Activated T-helper 1 cell treated with anti-CD3 and anti-CD28 coated beads, Interleukin-12 subunit alpha, Interleukin-12 subunit beta, Interleukin-2, Interleukin-4 antibody, amounts not matched to agents 30 ng/mL and 10 ng/mL and 1 ng/mL, durations not matched to agents 14 hours and 24 hours and 36 hours (primary cell): ENCODE results near the gene USP44. TPM values are rescaled to one million over a fixed set of nuclear protein-coding genes. Genes with fewer than 3 reads are reported as not detected.

Experiments used
- DNase-seq: peaks from one replicate; pipeline ENCODE4 v3.0.0; 2021; ENCODE audit warnings: low spot score
- H3K27ac Mint-ChIP-seq: one replicate; pipeline ENCODE4 v1.8.0; 2021; ENCODE audit warnings: mild to moderate bottlenecking, mixed read lengths
- H3K27me3 Mint-ChIP-seq: one replicate; pipeline ENCODE4 v1.8.0; 2022; ENCODE audit warnings: mild to moderate bottlenecking, moderate library complexity, mixed read lengths; ENCODE audit not compliant: insufficient read depth
- H3K36me3 Mint-ChIP-seq: one replicate; pipeline ENCODE4 v1.8.0; 2021; ENCODE audit warnings: low read depth, mixed read lengths
- H3K4me1 Mint-ChIP-seq: one replicate; pipeline ENCODE4 v1.8.0; 2021; ENCODE audit warnings: low read depth, mixed read lengths
- H3K4me3 Mint-ChIP-seq: one replicate; pipeline ENCODE4 v1.8.0; 2021; ENCODE audit warnings: mild to moderate bottlenecking, moderate library complexity, mixed read lengths
- H3K9me3 Mint-ChIP-seq: one replicate; pipeline ENCODE4 v1.8.0; 2021; ENCODE audit warnings: mixed read lengths
- intact Hi-C: fragments of 100-400 bp; cut with micrococcal nuclease; formaldehyde crosslinking; loops from one replicate; pipeline ENCODE4 v1.15.1; 2024
- total RNA-seq: library from RNA; stranded (reverse); gene quantifications from 2 replicates; pipeline ENCODE4 v1.2.3, GENCODE V29; 2022

Gene USP44
- 3.6 and 4.4 TPM in 2 replicates for total RNA-seq

GRCh38 chr12:95551305-95551704 is at the start of gene USP44:
TSS of gene USP44 (minus strand) at chr12:95551476. CDS start at chr12:95534256, 17,220 bp downstream.
- H3K9me3 Mint-ChIP-seq, result peaks cover 7% of the 10 kb centered on the region
- peaks cover 3% of the 10 kb centered on the region for H3K36me3 Mint-ChIP-seq
- intact Hi-C loops, result loop anchor here (5.0 kb wide), 1 partner anchor 391 kb away; the partner anchor contains the start of genes AMDHD1 and CCDC38
- peak within 1 kb of the TSS; percentile 53 for H3K27ac Mint-ChIP-seq
- H3K4me3 Mint-ChIP-seq, result peak within 1 kb of the TSS; percentile 58
- DNase-seq, result no peak
- H3K27me3 Mint-ChIP-seq, result peaks cover 4% of the 10 kb centered on the region
- H3K4me1 Mint-ChIP-seq, result peaks cover 44% of the 10 kb centered on the region

- no peak for DNase-seq
- Mint-ChIP-seq H3K27me3 (peaks cover 2% of the 10 kb centered on the region), H3K9me3 (no peaks in the 10 kb centered on the region), H3K36me3 (no peaks in the 10 kb centered on the region), H3K4me3 (no peak overlapping the region), H3K4me1 (no peaks in the 10 kb centered on the region), H3K27ac (no peak overlapping the region)
- intact Hi-C loops, result no loop called here
These were observed 49.3 kb upstream of the USP44 start for GRCh38 chr12:95600567-95600966.

DNA sequence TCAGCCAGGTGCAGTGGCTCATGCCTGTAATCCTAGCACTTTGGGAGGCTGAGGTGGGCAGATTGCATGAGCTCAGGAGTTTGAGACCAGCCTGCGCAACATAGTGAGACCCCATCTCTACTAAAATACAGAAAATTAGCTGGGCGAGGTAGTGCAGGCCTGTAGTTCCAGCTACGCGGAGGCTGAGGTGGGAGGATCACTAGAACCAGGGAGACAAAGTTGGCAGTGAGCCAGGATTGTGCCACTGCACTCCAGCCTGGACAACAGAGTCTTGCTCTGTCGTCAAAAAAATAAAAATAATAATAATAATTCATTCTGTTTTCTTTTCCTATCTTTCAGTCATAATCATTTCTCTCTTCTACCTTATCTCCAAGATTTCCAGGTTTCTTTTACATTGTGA is 48.6 kb upstream of the USP44 start:
- no peak overlapping the region for H3K4me3 Mint-ChIP-seq
- intact Hi-C loops, result no loop called here
- H3K4me1 Mint-ChIP-seq, result no peaks in the 10 kb centered on the region
- H3K27me3 Mint-ChIP-seq, result peaks cover 2% of the 10 kb centered on the region
- no peaks in the 10 kb centered on the region for H3K36me3 Mint-ChIP-seq
- H3K27ac Mint-ChIP-seq, result no peak overlapping the region
- no peaks in the 10 kb centered on the region for H3K9me3 Mint-ChIP-seq
- no peak for DNase-seq

DNA sequence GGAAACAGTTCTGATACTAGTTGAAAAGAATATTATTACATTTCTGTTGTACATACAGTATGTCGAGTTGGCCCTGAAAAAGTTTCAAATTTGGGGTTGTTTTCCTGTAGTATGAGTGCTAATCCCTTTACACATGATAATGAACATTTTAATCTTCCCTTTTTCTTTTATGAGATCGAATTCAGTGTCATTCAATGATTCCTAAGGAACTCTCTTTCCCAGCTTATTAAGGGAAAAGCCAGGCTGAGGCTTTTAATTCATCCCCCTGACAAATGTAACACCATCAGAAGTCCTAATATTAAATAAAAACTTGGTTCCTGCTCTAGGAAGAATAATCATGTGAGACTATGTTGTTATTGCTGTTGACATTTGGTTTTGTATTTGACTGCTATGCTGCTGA is 42.9 kb upstream of the USP44 start:
- no peak for DNase-seq
- H3K9me3 Mint-ChIP-seq, result no peaks in the 10 kb centered on the region
- H3K27me3 Mint-ChIP-seq, result peaks cover 1% of the 10 kb centered on the region
- H3K4me1 Mint-ChIP-seq, result no peaks in the 10 kb centered on the region
- no peaks in the 10 kb centered on the region for H3K36me3 Mint-ChIP-seq
- H3K4me3 Mint-ChIP-seq, result no peak overlapping the region
- no peak overlapping the region for H3K27ac Mint-ChIP-seq
- intact Hi-C loops, result no loop called here

DNA sequence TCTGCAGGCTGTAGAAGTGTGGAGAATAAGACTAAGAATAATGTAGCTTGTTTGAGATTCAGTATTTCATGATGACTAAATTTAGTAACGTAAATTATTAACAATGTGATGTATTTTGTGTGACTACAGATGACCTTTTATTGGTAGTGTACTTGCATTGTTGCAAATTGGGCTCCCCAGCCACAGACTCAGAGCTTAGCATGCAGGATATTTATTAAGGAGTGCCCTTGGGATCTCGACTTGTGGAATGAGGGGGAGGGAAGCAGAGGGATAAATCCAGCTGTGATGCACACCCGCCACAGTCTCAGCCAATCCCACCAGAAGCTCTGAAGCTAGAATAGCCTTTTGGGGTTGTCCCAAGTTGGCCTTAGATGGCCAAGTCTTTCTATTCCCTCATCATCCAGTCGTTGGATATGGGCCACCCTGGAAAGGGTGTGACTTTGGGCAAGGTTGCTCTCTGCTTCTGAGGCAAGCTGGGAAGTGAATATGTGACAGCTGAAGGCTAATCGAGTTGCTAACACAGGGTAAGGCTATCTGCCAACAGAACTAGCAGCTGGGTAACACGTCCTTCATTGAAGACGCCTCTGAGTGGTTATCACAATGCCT is 42.1 kb upstream of the USP44 start:
- Mint-ChIP-seq H3K4me3 (no peak overlapping the region), H3K27me3 (peaks cover 4% of the 10 kb centered on the region), H3K4me1 (no peaks in the 10 kb centered on the region), H3K9me3 (no peaks in the 10 kb centered on the region), H3K36me3 (no peaks in the 10 kb centered on the region), H3K27ac (no peak overlapping the region)
- intact Hi-C loops, result no loop called here
- DNase-seq, result no peak

GRCh38 chr12:95591731-95592130 is 40.5 kb upstream of the USP44 start:
- H3K27ac Mint-ChIP-seq, result no peak overlapping the region
- H3K36me3 Mint-ChIP-seq, result no peaks in the 10 kb centered on the region
- H3K4me3 Mint-ChIP-seq, result no peak overlapping the region
- no peaks in the 10 kb centered on the region for H3K4me1 Mint-ChIP-seq
- no peaks in the 10 kb centered on the region for H3K9me3 Mint-ChIP-seq
- intact Hi-C loops, result no loop called here
- DNase-seq, result no peak
- peaks cover 4% of the 10 kb centered on the region for H3K27me3 Mint-ChIP-seq

DNA sequence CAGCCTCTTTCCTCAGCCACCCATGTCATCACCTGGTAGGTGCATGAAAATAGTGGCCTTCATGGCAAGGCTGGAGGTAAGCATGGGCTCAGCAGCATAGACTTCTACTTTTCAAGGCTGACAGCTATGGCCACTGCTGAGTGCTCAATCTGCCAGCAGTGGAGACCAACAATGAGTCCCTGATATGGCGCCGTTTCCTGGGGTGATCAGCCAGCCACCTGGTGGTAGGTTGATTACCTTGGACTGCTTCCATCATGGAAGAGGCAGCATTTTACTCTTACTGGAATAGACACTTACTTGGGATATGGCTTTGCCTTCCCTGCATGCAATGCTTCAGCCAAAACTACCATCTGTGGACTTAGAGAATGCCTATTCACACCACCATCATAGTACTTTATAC is 39.5 kb upstream of the USP44 start:
- H3K36me3 Mint-ChIP-seq, result no peaks in the 10 kb centered on the region
- no peak for DNase-seq
- no peaks in the 10 kb centered on the region for H3K9me3 Mint-ChIP-seq
- H3K27ac Mint-ChIP-seq, result no peak overlapping the region
- H3K4me3 Mint-ChIP-seq, result no peak overlapping the region
- intact Hi-C loops, result no loop called here
- no peaks in the 10 kb centered on the region for H3K4me1 Mint-ChIP-seq
- H3K27me3 Mint-ChIP-seq, result peaks cover 4% of the 10 kb centered on the region

- no peaks in the 10 kb centered on the region for H3K9me3 Mint-ChIP-seq
- intact Hi-C loops, result no loop called here
- H3K4me1 Mint-ChIP-seq, result no peaks in the 10 kb centered on the region
- DNase-seq, result no peak
- no peak overlapping the region for H3K4me3 Mint-ChIP-seq
- no peaks in the 10 kb centered on the region for H3K36me3 Mint-ChIP-seq
- H3K27ac Mint-ChIP-seq, result no peak overlapping the region
- H3K27me3 Mint-ChIP-seq, result peaks cover 3% of the 10 kb centered on the region
These were observed 32.7 kb upstream of the USP44 start for GRCh38 chr12:95583933-95584332.

GRCh38 chr12:95582230-95583058 is 31.2 kb upstream of the USP44 start:
- intact Hi-C loops, result no loop called here
- Mint-ChIP-seq H3K9me3 (no peaks in the 10 kb centered on the region), H3K27me3 (no peaks in the 10 kb centered on the region), H3K27ac (no peak overlapping the region), H3K4me1 (no peaks in the 10 kb centered on the region), H3K4me3 (no peak overlapping the region), H3K36me3 (no peaks in the 10 kb centered on the region)
- no peak for DNase-seq

DNA sequence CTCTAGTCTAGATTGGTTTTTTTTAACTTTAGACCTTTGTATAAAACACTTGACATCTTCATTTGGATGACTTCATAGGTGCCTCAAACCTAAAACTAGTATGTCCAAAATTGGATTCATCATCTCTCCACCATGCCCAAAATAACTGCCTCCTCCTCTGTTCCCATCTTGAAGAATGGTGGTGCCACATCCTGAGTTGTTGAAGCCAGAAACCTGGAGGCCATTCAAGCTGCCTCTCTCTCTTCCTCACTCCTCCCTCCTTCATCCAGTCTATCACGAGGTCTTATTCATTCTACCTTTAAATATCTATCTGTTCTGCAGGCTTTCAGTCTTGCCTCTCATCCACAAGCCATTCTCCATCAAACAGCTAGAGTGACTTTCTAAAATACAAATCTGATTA is 26.5 kb upstream of the USP44 start:
- Mint-ChIP-seq H3K4me3 (no peak overlapping the region), H3K27me3 (peaks cover 11% of the 10 kb centered on the region), H3K27ac (no peak overlapping the region), H3K9me3 (no peaks in the 10 kb centered on the region), H3K4me1 (no peaks in the 10 kb centered on the region), H3K36me3 (no peaks in the 10 kb centered on the region)
- no peak for DNase-seq
- intact Hi-C loops, result no loop called here

GRCh38 chr12:95574799-95575452 is 23.6 kb upstream of the USP44 start:
- H3K27ac Mint-ChIP-seq, result no peak overlapping the region
- no peak overlapping the region for H3K4me3 Mint-ChIP-seq
- peaks cover 11% of the 10 kb centered on the region for H3K27me3 Mint-ChIP-seq
- H3K36me3 Mint-ChIP-seq, result no peaks in the 10 kb centered on the region
- DNase-seq, result no peak
- intact Hi-C loops, result no loop called here
- H3K4me1 Mint-ChIP-seq, result no peaks in the 10 kb centered on the region
- H3K9me3 Mint-ChIP-seq, result no peaks in the 10 kb centered on the region

DNA sequence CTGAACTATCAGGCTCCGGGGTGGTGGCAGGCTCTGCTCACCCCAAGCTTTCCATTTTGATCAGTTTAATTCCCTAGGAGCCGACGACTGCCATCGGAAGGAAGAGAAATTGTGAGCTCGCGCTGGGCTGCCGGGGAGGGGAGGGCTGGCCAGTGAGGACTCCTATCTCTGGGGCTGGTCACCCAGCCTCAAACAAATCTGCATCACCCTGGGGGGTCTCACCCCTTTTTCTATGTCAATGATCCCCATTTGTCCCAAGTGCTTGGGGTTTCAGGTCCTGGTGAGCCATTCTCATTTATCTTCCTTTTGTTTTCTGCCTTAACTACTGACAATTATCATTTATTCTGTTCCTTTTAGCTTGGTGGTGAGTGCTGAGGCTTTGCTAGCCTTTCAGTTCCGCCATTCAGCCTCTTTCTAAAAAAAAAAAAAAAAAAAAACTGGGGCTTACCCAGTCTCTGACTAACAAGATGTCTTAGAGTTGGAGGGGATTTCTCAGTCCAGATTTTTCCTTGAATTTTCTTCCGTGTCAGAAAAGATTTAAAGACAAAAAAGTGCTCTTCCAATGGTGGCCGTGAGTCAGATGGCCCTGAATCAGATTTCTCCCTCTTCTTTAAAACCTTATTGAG is 22.8 kb upstream of the USP44 start:
- no peak for DNase-seq
- H3K4me1 Mint-ChIP-seq, result no peaks in the 10 kb centered on the region
- H3K9me3 Mint-ChIP-seq, result no peaks in the 10 kb centered on the region
- H3K27ac Mint-ChIP-seq, result no peak overlapping the region
- peaks cover 11% of the 10 kb centered on the region for H3K27me3 Mint-ChIP-seq
- H3K4me3 Mint-ChIP-seq, result no peak overlapping the region
- intact Hi-C loops, result no loop called here
- no peaks in the 10 kb centered on the region for H3K36me3 Mint-ChIP-seq

- Mint-ChIP-seq H3K4me3 (no peak overlapping the region), H3K36me3 (no peaks in the 10 kb centered on the region)
These were observed 20.1 kb upstream of the USP44 start for GRCh38 chr12:95571369-95571768.

More at GRCh38 chr12:95571369-95571768, 20.1 kb upstream of the USP44 start:
- intact Hi-C loops, result no loop called here
- Mint-ChIP-seq H3K27me3 (peaks cover 11% of the 10 kb centered on the region), H3K9me3 (no peaks in the 10 kb centered on the region), H3K4me1 (no peaks in the 10 kb centered on the region), H3K27ac (no peak overlapping the region)
- no peak for DNase-seq
